H1 (cell line): ENCODE measurements around the gene ZCCHC3. TPM values are rescaled to one million over a fixed set of nuclear protein-coding genes. Genes with fewer than 3 reads are reported as not detected.
A peak's percentile ranks its signal among the peaks of the same experiment; 100 is the strongest.

Source experiments
- CTCF ChIA-PET: fragments of 300-600 bp; sonication (Branson Sonifier 250); formaldehyde crosslinking; loops from one replicate; lab custom pipeline; 2021; ENCODE audit not compliant: partially characterized antibody; lab: Charles Lee
- POLR2A ChIA-PET: fragments of 300-600 bp; sonication (Branson Sonifier 250); formaldehyde crosslinking; loops from one replicate; lab custom pipeline; 2021; ENCODE audit warnings: inconsistent platforms; ENCODE audit not compliant: partially characterized antibody; lab: Charles Lee
- DNase-seq, 2 experiments: peaks; one replicate each; pipeline versions ENCODE4 v3.0.0 to v3.0.0-alpha.2; 2010 to 2022; ENCODE audit warnings: low spot score in 2 of 2, low read depth in 1 of 2, mixed read lengths in 1 of 2
- FAIRE-seq: peaks from 2 replicates; lab custom pipeline; 2011; peaks lifted over from hg19 to GRCh38; lab: Jason Lieb, UNC
- H2AFZ ChIP-seq: 2 replicates; pipeline ENCODE4 v1.8.1; 2012; ENCODE audit warnings: low read length, inconsistent platforms
- H2AK5ac ChIP-seq: 2 replicates; pipeline ENCODE4 v1.6.1; 2013; ENCODE audit warnings: low read depth, low read length
- H2BK120ac ChIP-seq: replicated peaks from 2 replicates; pipeline ENCODE3; 2013; ENCODE audit warnings: low read depth, low read length, inconsistent platforms
- H2BK12ac ChIP-seq: 2 replicates; pipeline ENCODE4 v1.6.1; 2013; ENCODE audit warnings: low read depth, low read length
- H2BK15ac ChIP-seq: 2 replicates; pipeline ENCODE4 v1.6.1; 2013; ENCODE audit warnings: low read length
- H2BK20ac ChIP-seq: 2 replicates; pipeline ENCODE4 v1.6.1; 2013; ENCODE audit warnings: low read length
- H2BK5ac ChIP-seq: 2 replicates; pipeline ENCODE4 v1.6.1; 2013; ENCODE audit warnings: low read depth, low read length
- H3K14ac ChIP-seq: 2 replicates; pipeline ENCODE4 v1.6.1; 2013; ENCODE audit warnings: inconsistent platforms; ENCODE audit not compliant: insufficient read length
- H3K18ac ChIP-seq: 2 replicates; pipeline ENCODE4 v1.6.1; 2013; ENCODE audit warnings: low read length; ENCODE audit errors: extremely low read depth
- H3K23ac ChIP-seq: 2 replicates; pipeline ENCODE4 v1.6.1; 2013; ENCODE audit warnings: inconsistent platforms; ENCODE audit not compliant: insufficient read length
- H3K23me2 ChIP-seq: 2 replicates; pipeline ENCODE4 v1.6.1; 2013; ENCODE audit warnings: low read depth, low read length
- H3K27ac ChIP-seq: 2 replicates; pipeline ENCODE4 v1.6.1; 2011; ENCODE audit warnings: low read depth, low read length, inconsistent platforms
- H3K27me3 ChIP-seq, 4 experiments: replicated peaks in 1 of 4; 1 replicate in 1 of 4; 2 replicates in 3 of 4; pipeline versions ENCODE4 v1.6.1 to v1.8.1; 2011 to 2013; ENCODE audit warnings: low read length in 3 of 4, mild to moderate bottlenecking in 3 of 4, inconsistent platforms in 2 of 4, mixed read lengths in 2 of 4, moderate library complexity in 1 of 4; ENCODE audit not compliant: control insufficient read depth in 3 of 4, insufficient read depth in 3 of 4; ENCODE audit errors: extremely low read depth in 1 of 4
- H3K36me3 ChIP-seq, 4 experiments: 2 replicates each; pipeline versions ENCODE4 v1.6.1 to v1.8.1; 2011 to 2013; ENCODE audit warnings: mild to moderate bottlenecking in 4 of 4, low read length in 3 of 4, moderate library complexity in 2 of 4, control low read depth in 1 of 4, inconsistent platforms in 1 of 4; ENCODE audit not compliant: insufficient read depth in 4 of 4, control insufficient read depth in 2 of 4
- H3K4ac ChIP-seq: replicated peaks from 2 replicates; pipeline ENCODE3; 2013; ENCODE audit warnings: low read length, low read depth, mixed read lengths, inconsistent platforms; ENCODE audit not compliant: insufficient read length
- H3K4me1 ChIP-seq, 4 experiments: replicated peaks in 1 of 4; 1 replicate in 1 of 4; 2 replicates in 3 of 4; pipeline versions ENCODE4 v1.6.1 to v1.8.1; 2011 to 2013; ENCODE audit warnings: low read length in 3 of 4, inconsistent platforms in 2 of 4, mixed read lengths in 1 of 4; ENCODE audit not compliant: insufficient read depth in 4 of 4, control insufficient read depth in 3 of 4
- H3K4me2 ChIP-seq, 2 experiments: 2 replicates each; pipeline versions ENCODE4 v1.6.1 to v1.8.1; 2011 to 2013; ENCODE audit warnings: low read depth in 2 of 2, low read length in 2 of 2, control low read depth in 1 of 2, inconsistent platforms in 1 of 2, mild to moderate bottlenecking in 1 of 2; ENCODE audit not compliant: insufficient read depth in 1 of 2
- H3K4me3 ChIP-seq, 4 experiments: fragments of 200-600, 300-600 bp in 1 of 4; sonication (generic), shearing (Covaris generic), sonication (Bioruptor Twin) in 1 of 4; 2 replicates each; pipeline versions ENCODE4 v1.5.1 to v1.8.1; 2011 to 2016; ENCODE audit warnings: low read length in 4 of 4, low read depth in 3 of 4, control low read depth in 2 of 4, inconsistent platforms in 2 of 4, mild to moderate bottlenecking in 2 of 4, mixed read lengths in 1 of 4, moderate library complexity in 1 of 4; ENCODE audit not compliant: insufficient read depth in 2 of 4; ENCODE audit errors: extremely low read depth in 1 of 4
- H3K56ac ChIP-seq: replicated peaks from 2 replicates; pipeline ENCODE3; 2013; ENCODE audit warnings: low read depth, mild to moderate bottlenecking, mixed read lengths, low read length, inconsistent platforms; ENCODE audit not compliant: insufficient read length
- H3K79me1 ChIP-seq: 2 replicates; pipeline ENCODE4 v1.6.1; 2013; ENCODE audit warnings: low read depth, low read length, control low read depth
- H3K79me2 ChIP-seq, 2 experiments: 2 replicates each; pipeline versions ENCODE4 v1.6.1 to v1.8.1; 2012 to 2013; ENCODE audit warnings: low read length in 2 of 2, mild to moderate bottlenecking in 2 of 2, inconsistent platforms in 1 of 2; ENCODE audit not compliant: insufficient read depth in 2 of 2, control insufficient read depth in 1 of 2
- H3K9ac ChIP-seq, 4 experiments: replicated peaks in 1 of 4; 1 replicate in 1 of 4; 2 replicates in 3 of 4; pipeline versions ENCODE4 v1.6.1 to v1.8.1; 2011 to 2013; ENCODE audit warnings: low read depth in 3 of 4, low read length in 3 of 4, control low read depth in 2 of 4, mild to moderate bottlenecking in 2 of 4, moderate library complexity in 2 of 4, inconsistent platforms in 1 of 4; ENCODE audit errors: extremely low read depth in 1 of 4
- H3K9me3 ChIP-seq, 2 experiments: 2 replicates each; pipeline versions ENCODE4 v1.6.1 to v1.8.1; 2012 to 2013; ENCODE audit warnings: mild to moderate bottlenecking in 2 of 2, moderate library complexity in 2 of 2, control low read depth in 1 of 2, inconsistent platforms in 1 of 2, low read depth in 1 of 2, low read length in 1 of 2, mixed read lengths in 1 of 2; ENCODE audit not compliant: insufficient read depth in 2 of 2
- H4K20me1 ChIP-seq, 2 experiments: replicated peaks in 1 of 2; 2 replicates each; pipeline versions ENCODE3 to v1.8.1; 2011 to 2013; ENCODE audit warnings: inconsistent platforms in 2 of 2, low read length in 2 of 2, mild to moderate bottlenecking in 1 of 2; ENCODE audit not compliant: insufficient read depth in 2 of 2, control insufficient read depth in 1 of 2
- H4K5ac ChIP-seq: 2 replicates; pipeline ENCODE4 v1.6.1; 2013; ENCODE audit warnings: low read length, low read depth, mixed read lengths, inconsistent platforms; ENCODE audit not compliant: insufficient read length
- H4K8ac ChIP-seq: 2 replicates; pipeline ENCODE4 v1.8.0; 2013; ENCODE audit warnings: mild to moderate bottlenecking, moderate library complexity, low read length, inconsistent platforms; ENCODE audit not compliant: insufficient read depth; ENCODE audit errors: extremely low read depth
- H4K91ac ChIP-seq: replicated peaks from 2 replicates; pipeline ENCODE3; 2013; ENCODE audit warnings: low read length, mixed read lengths, inconsistent platforms; ENCODE audit not compliant: insufficient read length
- GABPA ChIP-seq: IDR thresholded peaks from 2 replicates; pipeline ENCODE4 v1.6.1; 2011; ENCODE audit warnings: mild to moderate bottlenecking, low read length, moderate library complexity, borderline replicate concordance; ENCODE audit not compliant: insufficient read depth
- GTF2F1 ChIP-seq: IDR thresholded peaks from 2 replicates; pipeline ENCODE4 v1.6.1; 2012; ENCODE audit warnings: low read depth, low read length, improper control_type of control experiment, borderline replicate concordance
- MAFK ChIP-seq: IDR thresholded peaks from 2 replicates; pipeline ENCODE4 v1.6.1; 2012; ENCODE audit warnings: low read depth, mild to moderate bottlenecking, improper control_type of control experiment, low read length
- SIRT6 ChIP-seq: IDR thresholded peaks from one replicate; pipeline ENCODE4 v1.7.1; 2012; ENCODE audit warnings: low read length, inconsistent platforms
- TAF7 ChIP-seq: optimal IDR thresholded peaks from 2 replicates; pipeline ENCODE3; 2011; ENCODE audit warnings: low read depth, mild to moderate bottlenecking, inconsistent platforms, low read length, moderate library complexity, borderline replicate concordance
- TCF12 ChIP-seq: IDR thresholded peaks from 2 replicates; pipeline ENCODE4 v1.6.1; 2011; ENCODE audit warnings: low read depth, mild to moderate bottlenecking, low read length
- YY1 ChIP-seq: IDR thresholded peaks from 2 replicates; pipeline ENCODE4 v1.6.1; 2011; ENCODE audit warnings: low read depth, mild to moderate bottlenecking, low read length
- WGBS, 2 experiments: shearing (Covaris generic) in 1 of 2; methylation state at CpG; one replicate each; pipeline versions ENCODE4 v1.1.6 to v1.1.7; 2013 to 2015; ENCODE audit warnings: low lambda C conversion rate in 2 of 2, mixed read lengths in 2 of 2, inconsistent platforms in 1 of 2, low coverage in 1 of 2, missing lambda C conversion rate in 1 of 2; ENCODE audit not compliant: insufficient replicate concordance in 2 of 2, insufficient coverage in 1 of 2, insufficient read length in 1 of 2; ENCODE audit errors: extremely low coverage in 1 of 2, missing lambda C conversion rate in 1 of 2; 5-methylcytosine and 5-hydroxymethylcytosine counted together
- polyA plus RNA-seq, 7 experiments: library from polyadenylated mRNA; depleted of rRNA in 3 of 7; stranded (reverse) in 5 of 7; unstranded in 2 of 7; fragments of >200 nt in 5 of 7; fragments of 200-250 nt in 2 of 7; gene quantifications; 1 replicate in 5 of 7; 2 replicates in 1 of 7; 4 replicates in 1 of 7; pipeline versions ENCODE4 v1.2.1 to v1.2.3, GENCODE V29; 2011 to 2013; ENCODE audit warnings: missing spikeins in 2 of 7, mixed read lengths in 2 of 7
- total RNA-seq: library from RNA; stranded (reverse); fragmentation: NEBNext Ultra II Directional; extraction: Animal tissue kit (Norgen Biotek cat#: 25700); gene quantifications from 2 replicates; pipeline ENCODE4 v1.2.1, GENCODE V29; 2021
- TF ChIP-seq, protein P1 (sequence below): IDR thresholded peaks from 2 replicates; pipeline ENCODE4 v1.6.1; 2011; ENCODE audit warnings: low read length, improper control_type of control experiment

Gene ZCCHC3
- total and polyA plus RNA-seq, 2 of the 8 experiments (the other 6 are each of a cell fraction or from before 2014, with no cell fraction given), result 33.7 to 52.4 TPM

GRCh38 chr20:289693-290083, 7.7 kb upstream of the ZCCHC3 start:
- H3K4me1 ChIP-seq, result peaks cover 0 to 5% (median 4%) of the 10 kb centered on the region in 4 experiments; a peak in 5 of 7 replicates
- TF ChIP-seq YY1 (no peak), TCF12 (no peak), TAF7 (no peak), SIRT6 (no peak), MAFK (no peak), GTF2F1 (no peak), GABPA (no peak)
- TF ChIP-seq, protein P1, sequence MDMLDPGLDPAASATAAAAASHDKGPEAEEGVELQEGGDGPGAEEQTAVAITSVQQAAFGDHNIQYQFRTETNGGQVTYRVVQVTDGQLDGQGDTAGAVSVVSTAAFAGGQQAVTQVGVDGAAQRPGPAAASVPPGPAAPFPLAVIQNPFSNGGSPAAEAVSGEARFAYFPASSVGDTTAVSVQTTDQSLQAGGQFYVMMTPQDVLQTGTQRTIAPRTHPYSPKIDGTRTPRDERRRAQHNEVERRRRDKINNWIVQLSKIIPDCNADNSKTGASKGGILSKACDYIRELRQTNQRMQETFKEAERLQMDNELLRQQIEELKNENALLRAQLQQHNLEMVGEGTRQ, result no peak
- H4K5ac ChIP-seq, result no peak overlapping the region
- peak overlapping the region; percentile 64 to 77 (median 70) for H3K9ac ChIP-seq
- H2BK120ac ChIP-seq, result no peak overlapping the region
- no peak overlapping the region for H3K14ac ChIP-seq
- 64% methylated on average over 2 of the region's 2 CpGs; no CpG with 5 or more reads in 1 of the 2 experiments for WGBS, 2 experiments
- no peak overlapping the region for H3K4ac ChIP-seq
- peak overlapping the region; percentile 72 to 78 for H3K4me2 ChIP-seq
- FAIRE-seq, result no peak
- H2AK5ac ChIP-seq, result no peak overlapping the region
- H3K79me1 ChIP-seq, result no peaks in the 10 kb centered on the region
- H3K79me2 ChIP-seq, result peaks cover 0 to 4% of the 10 kb centered on the region in 2 experiments; a peak in 1 of 4 replicates
- no peak for DNase-seq
- no peaks in the 10 kb centered on the region for H3K36me3 ChIP-seq
- peak overlapping the region; percentile 96; the same call in 1 of the 2 replicates for H2BK15ac ChIP-seq
- H3K23ac ChIP-seq, result no peak overlapping the region
- H3K4me3 ChIP-seq, result peak overlapping the region; percentile 74 to 94 (median 84)
- ChIA-PET CTCF (interaction anchor here (2.9 kb wide), 1 partner anchor 12 kb away, joined by 9 read pairs; no protein-coding TSS in a partner anchor), POLR2A (interaction anchor here (0.7 to 1.7 kb wide), 3 partner anchors 9 to 29 kb away, joined by 3 to 5 read pairs (median 4); no protein-coding TSS in a partner anchor)
- no peak overlapping the region for H3K56ac ChIP-seq
- H3K27ac ChIP-seq, result no peak overlapping the region
- H3K23me2 ChIP-seq, result peaks cover 5% of the 10 kb centered on the region
- no peaks in the 10 kb centered on the region for H3K9me3 ChIP-seq
- H3K27me3 ChIP-seq, result 0 out of 7 replicates have a peak, but pooled peaks cover 0 to 2% (median 0%) of the 10 kb centered on the region in 4 experiments
- H2BK20ac ChIP-seq, result no peak overlapping the region; the same call in 1 of the 2 replicates
- H4K20me1 ChIP-seq, result no peaks in the 10 kb centered on the region
- peak overlapping the region; percentile 61; the same call in 1 of the 2 replicates for H2BK5ac ChIP-seq
- no peak overlapping the region for H4K91ac ChIP-seq
- peak overlapping the region; percentile 63; the same call in 1 of the 2 replicates for H4K8ac ChIP-seq
- H2BK12ac ChIP-seq, result 0 out of 2 replicates have a peak overlapping the region, but pooled peaks have one; percentile 32
- H2AFZ ChIP-seq, result peak overlapping the region; percentile 91; the same call in 1 of the 2 replicates
- H3K18ac ChIP-seq, result peak overlapping the region; percentile 68; the same call in 1 of the 2 replicates
